Keratinocyte (primary cell): Measurements from ENCODE around the gene FZD2. TPM values are rescaled to one million over a fixed set of nuclear protein-coding genes. Genes with fewer than 3 reads are reported as not detected.

Source experiments
- DNase-seq: peaks from one replicate; pipeline ENCODE4 v3.0.0-alpha.2; 2011; ENCODE audit warnings: low read depth, missing footprints, low spot score
- FAIRE-seq: peaks from 2 replicates; lab custom pipeline; 2011; peaks lifted over from hg19 to GRCh38; lab: Jason Lieb, UNC
- H2AFZ ChIP-seq: 2 replicates; pipeline ENCODE4 v1.6.0; 2012; ENCODE audit warnings: low read length, control low read depth, inconsistent platforms; ENCODE audit not compliant: control insufficient read depth
- H3K27ac ChIP-seq: 2 replicates; pipeline ENCODE4 v1.5.1; 2011; ENCODE audit warnings: low read length; ENCODE audit not compliant: control insufficient read depth, insufficient read depth
- H3K27me3 ChIP-seq: 3 replicates; pipeline ENCODE4 v1.6.0; 2011; ENCODE audit warnings: low read length; ENCODE audit not compliant: control insufficient read depth, insufficient read depth; ENCODE audit errors: extremely low read depth
- H3K36me3 ChIP-seq, 2 experiments: 2 replicates in 1 of 2; 3 replicates in 1 of 2; pipeline ENCODE4 v1.5.1; 2011; ENCODE audit warnings: low read length in 2 of 2, mild to moderate bottlenecking in 1 of 2; ENCODE audit not compliant: control insufficient read depth in 2 of 2, insufficient read depth in 2 of 2; ENCODE audit errors: extremely low read depth in 1 of 2
- H3K4me1 ChIP-seq: 3 replicates; pipeline ENCODE4 v1.5.1; 2011; ENCODE audit warnings: low read length; ENCODE audit not compliant: control insufficient read depth, insufficient read depth; ENCODE audit errors: extremely low read depth
- H3K4me2 ChIP-seq: 3 replicates; pipeline ENCODE4 v1.6.0; 2011; ENCODE audit warnings: low read depth, low read length; ENCODE audit not compliant: control insufficient read depth, insufficient read depth; ENCODE audit errors: extremely low read depth
- H3K4me3 ChIP-seq, 3 experiments: fragments of 200-600 bp in 1 of 3; sonication (generic) in 1 of 3; 2 replicates in 2 of 3; 3 replicates in 1 of 3; pipeline ENCODE4 v1.5.1; 2011 to 2016; ENCODE audit warnings: low read length in 3 of 3, mild to moderate bottlenecking in 3 of 3, control low read depth in 2 of 3, inconsistent platforms in 1 of 3, low read depth in 1 of 3, mixed read lengths in 1 of 3, mixed run types in 1 of 3, moderate library complexity in 1 of 3; ENCODE audit not compliant: control insufficient read depth in 2 of 3, insufficient read depth in 2 of 3; ENCODE audit errors: extremely low read depth in 1 of 3
- H3K79me2 ChIP-seq: 2 replicates; pipeline ENCODE4 v1.6.0; 2012; ENCODE audit warnings: low read length; ENCODE audit not compliant: control insufficient read depth, insufficient read depth
- H3K9ac ChIP-seq: 3 replicates; pipeline ENCODE4 v1.6.0; 2011; ENCODE audit warnings: low read length; ENCODE audit not compliant: control insufficient read depth, insufficient read depth; ENCODE audit errors: extremely low read depth
- H3K9me1 ChIP-seq: 3 replicates; pipeline ENCODE4 v1.6.0; 2011; ENCODE audit warnings: low read length; ENCODE audit not compliant: control insufficient read depth, insufficient read depth; ENCODE audit errors: extremely low read depth
- H3K9me3 ChIP-seq: 2 replicates; pipeline ENCODE4 v1.5.1; 2012; ENCODE audit warnings: low read depth, low read length; ENCODE audit not compliant: control insufficient read depth
- H4K20me1 ChIP-seq: 3 replicates; pipeline ENCODE4 v1.6.0; 2011; ENCODE audit warnings: low read length; ENCODE audit not compliant: control insufficient read depth, insufficient read depth; ENCODE audit errors: extremely low read depth
- EZH2 ChIP-seq: IDR thresholded peaks from one replicate; pipeline ENCODE4 v1.6.1; 2012; ENCODE audit warnings: inconsistent platforms, mild to moderate bottlenecking, low read length, moderate library complexity
- dilution Hi-C: fragments of 300-500 bp; cut with MboI; formaldehyde crosslinking; loops from one replicate; pipeline ENCODE4 v1.7.0; 2020; ENCODE audit warnings: low sequenced_read_pairs; ENCODE audit not compliant: extremely low pct_ligation_motif_present
- polyA plus RNA-seq, 5 experiments: library from polyadenylated mRNA; depleted of rRNA in 3 of 5; stranded (reverse) in 3 of 5; stranded (forward) in 1 of 5; unstranded in 1 of 5; fragments of >200 nt; gene quantifications; 1 replicate in 1 of 5; 2 replicates in 3 of 5; 3 replicates in 1 of 5; pipeline versions ENCODE4 v1.2.1 to v1.2.3, GENCODE V29; 2011 to 2012; ENCODE audit warnings: missing spikeins in 2 of 5, low read depth in 1 of 5, low replicate concordance in 1 of 5
- TF ChIP-seq, protein P1 (sequence below), 3 experiments: IDR thresholded peaks in 1 of 3; conservative IDR thresholded peaks in 1 of 3; optimal IDR thresholded peaks in 1 of 3; 2 replicates in 2 of 3; 3 replicates in 1 of 3; pipeline versions ENCODE3 to v1.5.1; 2011; ENCODE audit warnings: low read length in 3 of 3, mild to moderate bottlenecking in 3 of 3, moderate library complexity in 2 of 3, control low read depth in 1 of 3, inconsistent platforms in 1 of 3; ENCODE audit not compliant: insufficient read depth in 2 of 3; ENCODE audit errors: extremely low read depth in 1 of 3

FZD2 gene
- polyA plus RNA-seq, 1 donor (not counting 4 experiments of a cell fraction or from before 2014, with no cell fraction given) = 2.6 TPM

GRCh38 chr17:44584443-44584842 lies 27.2 kb downstream of the FZD2 start:
- no peak for TF ChIP-seq EZH2
- TF ChIP-seq, protein P1, sequence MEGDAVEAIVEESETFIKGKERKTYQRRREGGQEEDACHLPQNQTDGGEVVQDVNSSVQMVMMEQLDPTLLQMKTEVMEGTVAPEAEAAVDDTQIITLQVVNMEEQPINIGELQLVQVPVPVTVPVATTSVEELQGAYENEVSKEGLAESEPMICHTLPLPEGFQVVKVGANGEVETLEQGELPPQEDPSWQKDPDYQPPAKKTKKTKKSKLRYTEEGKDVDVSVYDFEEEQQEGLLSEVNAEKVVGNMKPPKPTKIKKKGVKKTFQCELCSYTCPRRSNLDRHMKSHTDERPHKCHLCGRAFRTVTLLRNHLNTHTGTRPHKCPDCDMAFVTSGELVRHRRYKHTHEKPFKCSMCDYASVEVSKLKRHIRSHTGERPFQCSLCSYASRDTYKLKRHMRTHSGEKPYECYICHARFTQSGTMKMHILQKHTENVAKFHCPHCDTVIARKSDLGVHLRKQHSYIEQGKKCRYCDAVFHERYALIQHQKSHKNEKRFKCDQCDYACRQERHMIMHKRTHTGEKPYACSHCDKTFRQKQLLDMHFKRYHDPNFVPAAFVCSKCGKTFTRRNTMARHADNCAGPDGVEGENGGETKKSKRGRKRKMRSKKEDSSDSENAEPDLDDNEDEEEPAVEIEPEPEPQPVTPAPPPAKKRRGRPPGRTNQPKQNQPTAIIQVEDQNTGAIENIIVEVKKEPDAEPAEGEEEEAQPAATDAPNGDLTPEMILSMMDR (optimal IDR thresholded peaks at IDR 0.05 in 1 of 3, IDR thresholded peaks at IDR 0.05 in 1 of 3, conservative IDR thresholded peaks at IDR 0.05 in 1 of 3; ENCODE audit: extremely low read depth in 1 of 3, insufficient read depth in 2 of 3, low read length in 3 of 3) = no peak
- Histone ChIP-seq H3K9me1 (no peaks in the 10 kb centered on the region), H3K36me3 (no peaks in the 10 kb centered on the region), H3K9ac (no peak overlapping the region), H3K9me3 (no peaks in the 10 kb centered on the region), H3K79me2 (no peaks in the 10 kb centered on the region), H4K20me1 (no peaks in the 10 kb centered on the region), H3K4me3 (no peak overlapping the region), H3K4me1 (peaks cover 15% of the 10 kb centered on the region), H3K27ac (no peak overlapping the region), H3K27me3 (no peaks in the 10 kb centered on the region), H2AFZ (no peak overlapping the region), H3K4me2 (no peak overlapping the region)
- DNase-seq = no peak
- peak; percentile 60 for FAIRE-seq
- dilution Hi-C loops = no loop called here

DNA sequence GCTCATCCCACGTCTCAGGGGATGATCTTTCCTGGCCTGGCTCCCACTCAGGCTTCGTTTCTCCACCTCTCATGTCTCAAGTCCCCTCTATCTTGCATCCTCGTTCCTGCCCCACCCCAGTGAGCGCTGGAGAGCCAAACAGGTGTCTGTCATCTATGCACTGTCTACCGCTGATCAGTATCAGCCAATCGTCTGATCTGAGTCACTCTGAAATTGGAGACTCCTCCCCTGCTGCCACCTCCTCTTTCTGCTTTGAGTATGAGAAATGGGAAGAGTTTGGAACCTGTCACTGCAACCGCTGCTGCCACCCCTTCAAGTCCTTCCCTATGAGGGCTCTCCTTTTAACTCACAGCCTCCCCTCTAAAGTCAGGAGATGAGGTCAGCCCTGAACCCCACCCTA lies 28.0 kb downstream of the FZD2 start:
- dilution Hi-C loops = no loop called here
- no peak for FAIRE-seq

More for the DNA sequence above, 28.0 kb downstream of the FZD2 start:
- Histone ChIP-seq H3K79me2 (no peaks in the 10 kb centered on the region), H2AFZ (no peak overlapping the region), H3K27ac (no peak overlapping the region), H3K4me2 (no peak overlapping the region), H3K27me3 (no peaks in the 10 kb centered on the region), H4K20me1 (no peaks in the 10 kb centered on the region), H3K9me3 (no peaks in the 10 kb centered on the region), H3K4me3 (no peak overlapping the region), H3K36me3 (no peaks in the 10 kb centered on the region), H3K4me1 (peaks cover 15% of the 10 kb centered on the region), H3K9me1 (no peaks in the 10 kb centered on the region), H3K9ac (no peak overlapping the region)
- TF ChIP-seq, protein P1 (optimal IDR thresholded peaks at IDR 0.05 in 1 of 3, IDR thresholded peaks at IDR 0.05 in 1 of 3, conservative IDR thresholded peaks at IDR 0.05 in 1 of 3; ENCODE audit: extremely low read depth in 1 of 3, insufficient read depth in 2 of 3, low read length in 3 of 3) = no peak
- TF ChIP-seq EZH2 = no peak
- DNase-seq = no peak
